Measurements from ENCODE around the gene IGSF6. TPM values are rescaled to one million over a fixed set of nuclear protein-coding genes. Genes with fewer than 3 reads are reported as not detected.
A peak's percentile ranks its signal among the peaks of the same experiment; 100 is the strongest.

The IGSF6 gene
- polyA plus RNA-seq, 1 of the 3 experiments (the other 2 are of a cell fraction), result not detected

- Histone ChIP-seq H3K27ac (ENCODE audit: low read depth in 2 of 2, low read length in 1 of 2) (peak overlapping the region; percentile 99), H3K4me2 (peak overlapping the region; percentile 71), H3K9ac (peak overlapping the region; percentile 71), H3K9me3 (no peaks in the 10 kb centered on the region), H4K20me1 (ENCODE audit: insufficient read depth) (no peaks in the 10 kb centered on the region), H3K4me1 (ENCODE audit: control insufficient read depth in 1 of 2, insufficient read depth in 2 of 2, low read depth in 1 of 2, low read length in 1 of 2) (peaks cover 19 to 20% of the 10 kb centered on the region in 2 experiments), H3K4me3 (ENCODE audit: low read depth in 2 of 2, low read length in 1 of 2) (peak overlapping the region; percentile 17 to 30; a peak in 2 of 4 replicates), H3K27me3 (ENCODE audit: insufficient read depth) (no peaks in the 10 kb centered on the region), H3F3A (replicated peaks; ENCODE audit: insufficient read depth) (peaks cover 39% of the 10 kb centered on the region), H2AFZ (ENCODE audit: low read depth) (no peak overlapping the region), H3K36me3 (replicated peaks in 1 of 2; ENCODE audit: control insufficient read depth in 1 of 2, insufficient read depth in 2 of 2, low read length in 1 of 2) (peaks cover 5 to 44% of the 10 kb centered on the region in 2 experiments), H3K9me2 (no peaks in the 10 kb centered on the region), H3K79me2 (ENCODE audit: insufficient read depth) (peaks cover 73% of the 10 kb centered on the region)
- ChIA-PET CTCF (interaction anchor here (0.8 to 2.3 kb wide), 2 partner anchors 14 to 42 kb away, joined by 4 to 5 read pairs; no protein-coding TSS in a partner anchor), POLR2A (interaction anchor here (1.2 kb wide), 1 partner anchor 28 kb away, joined by 4 read pairs; the partner anchor contains the start of gene METTL9)
- under 1% methylated on average over 6 of the region's 6 CpGs for WGBS (ENCODE audit: low lambda C conversion rate)
- peak; percentile 83 for DNase-seq
- TF ChIP-seq JUND (IDR thresholded peaks at IDR 0.05) (peak; percentile 73), REST (IDR thresholded peaks at IDR 0.05; ENCODE audit: low read depth, low read length) (peak; percentile 58), FOXJ3 (CRISPR knock-in tag; IDR thresholded peaks at IDR 0.05) (0 out of 2 replicates have a peak, but pooled peaks have one; percentile 16), RXRA (IDR thresholded peaks at IDR 0.05; ENCODE audit: borderline replicate concordance, low read depth) (peak; percentile 66; the same call in 1 of the 2 replicates), USF2 (IDR thresholded peaks at IDR 0.05; ENCODE audit: borderline replicate concordance, low read depth, low read length) (no peak), CTCF (IDR thresholded peaks at IDR 0.05) (no peak), EP300 (IDR thresholded peaks at IDR 0.05; ENCODE audit: borderline replicate concordance in 1 of 2, low read depth in 1 of 2, low read length in 1 of 2) (peak; percentile 76 to 89; a peak in 3 of 4 replicates), IRF3 (IDR thresholded peaks at IDR 0.05; ENCODE audit: low read depth, low read length) (no peak), MEF2A (IDR thresholded peaks at IDR 0.05; ENCODE audit: borderline replicate concordance, low read depth) (no peak), NFIC (IDR thresholded peaks at IDR 0.05; ENCODE audit: borderline replicate concordance) (peak; percentile 22; the same call in 1 of the 2 replicates), RFX5 (IDR thresholded peaks at IDR 0.05; ENCODE audit: low read length) (no peak), YY1 (IDR thresholded peaks at IDR 0.05; ENCODE audit: low read depth) (no peak), MXI1 (IDR thresholded peaks at IDR 0.05; ENCODE audit: low read depth, low read length) (peak; percentile 92), CHD2 (IDR thresholded peaks at IDR 0.05; ENCODE audit: low read length, partially characterized antibody) (peak; percentile 52), MAX (IDR thresholded peaks at IDR 0.05; ENCODE audit: low read depth) (peak; percentile 64; the same call in 1 of the 2 replicates), ZBTB33 (IDR thresholded peaks at IDR 0.05; ENCODE audit: borderline replicate concordance, low read depth) (peak; percentile 38; the same call in 1 of the 2 replicates), GATA2 (CRISPR knock-in tag; IDR thresholded peaks at IDR 0.05) (peak; percentile 40; the same call in 1 of the 2 replicates), RCOR1 (IDR thresholded peaks at IDR 0.05; ENCODE audit: low read length) (peak; percentile 71; the same call in 1 of the 2 replicates), SMC3 (IDR thresholded peaks at IDR 0.05; ENCODE audit: low read depth, low read length) (no peak), SIN3A (IDR thresholded peaks at IDR 0.05; ENCODE audit: borderline replicate concordance, low read depth, low read length) (peak; percentile 90), TEAD4 (IDR thresholded peaks at IDR 0.05; ENCODE audit: borderline replicate concordance, insufficient read depth) (peak; percentile 50; the same call in 1 of the 2 replicates)
Measured at GRCh38 chr16:21626659-21627277, 25.6 kb downstream of the IGSF6 start.
